Upper lobe of left lung (tissue), 6 donors: Measurements from ENCODE around the gene CLASP1. TPM values are rescaled to one million over a fixed set of nuclear protein-coding genes. Genes with fewer than 3 reads are reported as not detected.
A peak's percentile ranks its signal among the peaks of the same experiment; 100 is the strongest.

Experiments
- ATAC-seq, 2 donors: fragments of 200-7000 bp; cut with Tn5 transposase; one replicate each; pipeline ENCODE4 v1.9.1; 2022; ENCODE audit warnings: mild to moderate bottlenecking in 2 of 2, moderate library complexity in 2 of 2; ENCODE audit not compliant: low FRiP score in 2 of 2
- DNase-seq, 2 donors: peaks; one replicate each; pipeline ENCODE4 v3.0.0-alpha.2; 2019 to 2020
- H3K27ac ChIP-seq, 4 donors: fragments of 200-600 bp; sonication (generic); one replicate each; pipeline ENCODE4 v1.5.1; 2016 to 2019
- H3K27me3 ChIP-seq, 4 donors: fragments of 200-600 bp; sonication (generic); one replicate each; pipeline ENCODE4 v1.5.1; 2017 to 2019
- H3K36me3 ChIP-seq, 4 donors: fragments of 200-600 bp; sonication (generic); one replicate each; pipeline ENCODE4 v1.5.1; 2016 to 2019
- H3K4me1 ChIP-seq, 4 donors: fragments of 200-600 bp; sonication (generic); one replicate each; pipeline ENCODE4 v1.5.1; 2018 to 2019
- H3K4me3 ChIP-seq, 4 donors: fragments of 200-600 bp; sonication (generic); one replicate each; pipeline ENCODE4 v1.5.1; 2017 to 2019; ENCODE audit warnings: mild to moderate bottlenecking in 2 of 4, moderate library complexity in 1 of 4
- H3K9me3 ChIP-seq, 4 donors: fragments of 200-600 bp; sonication (generic); one replicate each; pipeline ENCODE4 v1.5.1; 2018 to 2019
- EP300 ChIP-seq, 4 donors: sonication (generic); formaldehyde crosslinking; IDR thresholded peaks; one replicate each; pipeline ENCODE4 v1.5.1; 2017; ENCODE audit warnings: antibody characterized with exemption in 4 of 4, control low read depth in 2 of 4
- POLR2A ChIP-seq, 4 donors: fragments of 450-650 bp; IDR thresholded peaks; one replicate each; pipeline ENCODE4 v1.5.1; 2016 to 2017; ENCODE audit warnings: antibody characterized with exemption in 4 of 4, mild to moderate bottlenecking in 2 of 4
- POLR2AphosphoS5 ChIP-seq, 2 donors: sonication (generic); formaldehyde crosslinking; IDR thresholded peaks; one replicate each; pipeline ENCODE4 v1.5.1; 2017; ENCODE audit warnings: antibody characterized with exemption in 2 of 2
- WGBS, 2 donors: methylation state at CpG; one replicate each; pipeline ENCODE4 v1.1.5; 2017 to 2018; 5-methylcytosine and 5-hydroxymethylcytosine counted together
- total RNA-seq, 6 donors: library from RNA; depleted of rRNA in 4 of 6; stranded (reverse); fragments of >200 nt in 4 of 6; gene quantifications; one replicate each; pipeline versions ENCODE4 v1.1.0 to v1.2.1, GENCODE V29; 2016 to 2021
- TF ChIP-seq, protein P1 (sequence below), 6 experiments: fragments of 450-650 bp in 4 of 6; fragments of 200-600 bp in 2 of 6; sonication (generic) in 2 of 6; IDR thresholded peaks; one replicate each; pipeline ENCODE4 v1.5.1; 2016 to 2019; ENCODE audit warnings: antibody characterized with exemption in 6 of 6
- donor health status: DM: no; HTN: no; CAD: no; lungs with moderate emphysema.
- donor health status: DM: no; HTN: yes; CAD: no; lungs with severe emphysema.

The CLASP1 gene
- total RNA-seq, 6 donors from 2014 or later = 36.3 to 95.3 (median 46.8) TPM

GRCh38 chr2:121529439-121530211 lies 119.6 kb downstream of the CLASP1 start:
- TF ChIP-seq EP300 (IDR thresholded peaks at IDR 0.05) (no peak), POLR2A (IDR thresholded peaks at IDR 0.05) (no peak)
- TF ChIP-seq, protein P1, sequence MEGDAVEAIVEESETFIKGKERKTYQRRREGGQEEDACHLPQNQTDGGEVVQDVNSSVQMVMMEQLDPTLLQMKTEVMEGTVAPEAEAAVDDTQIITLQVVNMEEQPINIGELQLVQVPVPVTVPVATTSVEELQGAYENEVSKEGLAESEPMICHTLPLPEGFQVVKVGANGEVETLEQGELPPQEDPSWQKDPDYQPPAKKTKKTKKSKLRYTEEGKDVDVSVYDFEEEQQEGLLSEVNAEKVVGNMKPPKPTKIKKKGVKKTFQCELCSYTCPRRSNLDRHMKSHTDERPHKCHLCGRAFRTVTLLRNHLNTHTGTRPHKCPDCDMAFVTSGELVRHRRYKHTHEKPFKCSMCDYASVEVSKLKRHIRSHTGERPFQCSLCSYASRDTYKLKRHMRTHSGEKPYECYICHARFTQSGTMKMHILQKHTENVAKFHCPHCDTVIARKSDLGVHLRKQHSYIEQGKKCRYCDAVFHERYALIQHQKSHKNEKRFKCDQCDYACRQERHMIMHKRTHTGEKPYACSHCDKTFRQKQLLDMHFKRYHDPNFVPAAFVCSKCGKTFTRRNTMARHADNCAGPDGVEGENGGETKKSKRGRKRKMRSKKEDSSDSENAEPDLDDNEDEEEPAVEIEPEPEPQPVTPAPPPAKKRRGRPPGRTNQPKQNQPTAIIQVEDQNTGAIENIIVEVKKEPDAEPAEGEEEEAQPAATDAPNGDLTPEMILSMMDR (IDR thresholded peaks at IDR 0.05) = no peak
- Histone ChIP-seq H3K4me3 (peak overlapping the region; percentile 68 to 89 (median 82)), H3K9me3 (no peaks in the 10 kb centered on the region), H3K27ac (peak overlapping the region; percentile 95 to 98 (median 96)), H3K4me1 (peaks cover 20 to 23% (median 21%) of the 10 kb centered on the region in 4 donors), H3K36me3 (peaks cover 2 to 21% (median 4%) of the 10 kb centered on the region in 4 donors), H3K27me3 (no peaks in the 10 kb centered on the region)
- ATAC-seq (peak; percentile 59 to 63), DNase-seq (peak in 1 of 2 donors; percentile 64)
- 12 to 16% methylated on average over 12 to 16 of the region's 19 CpGs for WGBS, 2 donors

GRCh38 chr2:121527009-121527682 lies 122.1 kb downstream of the CLASP1 start:
- Histone ChIP-seq H3K27ac (no peak overlapping the region), H3K9me3 (no peaks in the 10 kb centered on the region), H3K4me3 (no peak overlapping the region), H3K27me3 (no peaks in the 10 kb centered on the region), H3K4me1 (peaks cover 16 to 22% (median 18%) of the 10 kb centered on the region in 4 donors), H3K36me3 (peaks cover 3 to 31% (median 9%) of the 10 kb centered on the region in 4 donors)
- WGBS, 2 donors = 72 to 74% methylated on average over 3 of the region's 3 CpGs
- DNase-seq = no peak
- no peak for ATAC-seq
- TF ChIP-seq EP300 (IDR thresholded peaks at IDR 0.05) (no peak), POLR2AphosphoS5 (IDR thresholded peaks at IDR 0.05) (no peak), POLR2A (IDR thresholded peaks at IDR 0.05) (no peak)
- TF ChIP-seq, protein P1 (IDR thresholded peaks at IDR 0.05) = no peak

GRCh38 chr2:121524685-121525425 lies 124.4 kb downstream of the CLASP1 start:
- Histone ChIP-seq H3K4me1 (peaks cover 10 to 14% (median 11%) of the 10 kb centered on the region in 4 donors), H3K36me3 (peaks cover 3 to 53% (median 15%) of the 10 kb centered on the region in 4 donors), H3K4me3 (no peak overlapping the region), H3K27me3 (no peaks in the 10 kb centered on the region), H3K27ac (no peak overlapping the region), H3K9me3 (no peaks in the 10 kb centered on the region)
- ATAC-seq (peak in 1 of 2 donors; percentile 27), DNase-seq (no peak)
- TF ChIP-seq, protein P1 (IDR thresholded peaks at IDR 0.05) = no peak
- TF ChIP-seq EP300 (IDR thresholded peaks at IDR 0.05) (no peak), POLR2A (IDR thresholded peaks at IDR 0.05) (no peak), POLR2AphosphoS5 (IDR thresholded peaks at IDR 0.05) (no peak)
- 71 to 84% methylated on average over 9 of the region's 9 CpGs for WGBS, 2 donors

DNA sequence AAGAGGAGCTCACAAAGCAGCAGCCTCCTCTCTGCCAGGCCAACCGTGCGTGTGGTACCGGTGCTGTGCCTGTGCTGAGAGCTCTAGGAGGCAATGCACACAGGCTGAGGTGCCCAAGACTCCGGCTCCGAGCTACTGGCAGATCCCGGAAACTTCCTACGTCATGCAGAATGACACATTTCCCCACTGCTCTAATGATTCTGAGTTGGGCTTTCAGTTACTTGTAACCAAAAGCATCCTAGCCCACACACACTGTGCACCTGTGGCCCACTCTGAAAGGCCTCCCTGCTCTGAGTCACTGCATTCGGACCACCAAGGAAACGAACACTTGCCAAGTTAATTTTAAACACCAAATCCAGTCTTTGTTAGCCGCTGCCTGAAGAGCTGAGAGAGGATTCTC lies 127.9 kb downstream of the CLASP1 start:
- TF ChIP-seq EP300 (IDR thresholded peaks at IDR 0.05) (no peak), POLR2AphosphoS5 (IDR thresholded peaks at IDR 0.05) (no peak), POLR2A (IDR thresholded peaks at IDR 0.05) (no peak)
- TF ChIP-seq, protein P1 (IDR thresholded peaks at IDR 0.05) = no peak
- Histone ChIP-seq H3K9me3 (no peaks in the 10 kb centered on the region), H3K36me3 (peaks cover 3 to 62% (median 19%) of the 10 kb centered on the region in 4 donors), H3K4me1 (peaks cover 0 to 4% (median 0%) of the 10 kb centered on the region in 4 donors), H3K27me3 (no peaks in the 10 kb centered on the region), H3K4me3 (no peak overlapping the region), H3K27ac (no peak overlapping the region)
- WGBS, 2 donors = 97% methylated on average over 10 of the region's 10 CpGs
- ATAC-seq = no peak
- no peak for DNase-seq
